ENCODE results near the gene SPOP.

Gene SPOP

DNA sequence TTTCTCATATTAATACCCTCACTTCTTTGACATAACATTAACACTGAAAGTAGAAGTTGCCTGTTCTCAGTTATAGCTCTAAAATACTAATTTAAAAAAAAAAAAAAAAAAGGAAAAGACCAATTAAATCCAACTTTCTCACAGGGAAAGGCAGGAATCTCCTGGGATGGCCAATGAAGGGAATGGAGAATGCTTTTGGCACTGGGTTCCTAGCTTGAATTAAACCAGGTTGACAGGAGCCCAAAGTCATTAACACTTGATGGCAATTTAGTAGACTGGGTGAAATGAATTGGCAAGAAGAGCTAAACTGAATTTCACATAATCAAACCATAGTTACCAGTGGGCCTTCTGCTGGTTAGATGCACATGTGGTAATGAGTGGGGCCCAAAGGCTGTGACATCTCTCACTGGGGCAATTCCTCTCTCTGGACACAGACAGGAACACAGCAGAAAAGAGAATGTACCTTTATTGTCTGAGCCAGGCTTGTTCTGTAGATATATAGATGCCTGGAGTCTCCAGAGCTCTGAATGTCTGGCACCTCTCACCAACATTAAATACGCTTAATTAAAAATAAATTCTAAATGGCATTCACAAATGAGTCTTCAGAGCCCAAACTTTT is 64.6 kb downstream of the SPOP start:
- no peak for DNase-seq (ENCODE audit: low spot score)

DNA sequence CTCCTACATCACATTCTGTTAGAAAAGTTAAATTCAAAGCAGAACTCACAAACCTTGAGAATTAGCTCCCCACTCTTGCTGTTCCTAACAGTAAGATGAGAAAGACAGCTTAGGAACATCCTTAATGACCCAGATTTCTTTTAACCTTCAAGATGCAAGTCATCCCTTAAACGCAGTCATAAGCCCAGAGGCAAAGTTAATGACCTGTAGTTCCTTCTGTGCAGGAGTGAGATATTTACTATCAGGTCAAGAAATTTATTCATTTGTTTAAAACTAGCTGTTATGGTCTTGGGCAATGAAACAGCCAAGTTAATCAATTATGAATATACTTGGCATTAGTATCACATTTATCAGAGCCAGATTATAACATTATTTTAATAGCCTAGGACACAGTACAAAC is 65.2 kb downstream of the SPOP start:
- DNase-seq (ENCODE audit: low spot score): no peak

DNA sequence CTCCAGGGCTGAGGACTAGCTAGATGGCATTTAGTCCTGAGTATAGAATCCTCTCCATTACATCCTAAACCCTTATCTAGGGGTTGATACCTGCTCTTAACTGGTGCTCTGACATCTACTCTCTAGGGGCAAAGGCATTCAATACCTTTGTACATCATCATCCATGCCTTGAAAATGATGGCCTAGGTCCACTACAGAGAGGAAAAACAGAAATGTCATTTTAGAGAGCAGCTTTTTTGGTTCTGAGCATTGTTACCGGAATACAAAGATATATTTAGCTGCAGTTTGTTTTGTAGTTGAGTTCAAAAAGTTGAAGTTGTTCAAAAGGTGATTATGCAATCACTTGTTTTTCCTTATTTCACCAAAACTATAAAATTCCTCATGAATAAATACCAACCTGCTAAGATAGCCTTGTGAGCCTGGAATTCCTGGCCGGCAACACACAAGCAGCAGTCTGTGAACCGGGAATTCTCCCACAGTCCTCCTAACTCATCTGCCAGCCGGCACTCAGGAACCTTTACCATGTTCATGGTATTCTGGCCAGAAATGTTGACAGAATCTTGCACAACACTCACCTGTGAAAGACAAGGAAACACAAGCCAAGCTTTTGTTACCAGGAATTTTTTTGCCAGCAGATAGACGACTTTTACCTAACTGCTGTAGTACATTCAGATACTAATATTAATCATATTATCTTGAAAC is 66.9 kb downstream of the SPOP start:
- DNase-seq (ENCODE audit: low spot score): no peak

DNA sequence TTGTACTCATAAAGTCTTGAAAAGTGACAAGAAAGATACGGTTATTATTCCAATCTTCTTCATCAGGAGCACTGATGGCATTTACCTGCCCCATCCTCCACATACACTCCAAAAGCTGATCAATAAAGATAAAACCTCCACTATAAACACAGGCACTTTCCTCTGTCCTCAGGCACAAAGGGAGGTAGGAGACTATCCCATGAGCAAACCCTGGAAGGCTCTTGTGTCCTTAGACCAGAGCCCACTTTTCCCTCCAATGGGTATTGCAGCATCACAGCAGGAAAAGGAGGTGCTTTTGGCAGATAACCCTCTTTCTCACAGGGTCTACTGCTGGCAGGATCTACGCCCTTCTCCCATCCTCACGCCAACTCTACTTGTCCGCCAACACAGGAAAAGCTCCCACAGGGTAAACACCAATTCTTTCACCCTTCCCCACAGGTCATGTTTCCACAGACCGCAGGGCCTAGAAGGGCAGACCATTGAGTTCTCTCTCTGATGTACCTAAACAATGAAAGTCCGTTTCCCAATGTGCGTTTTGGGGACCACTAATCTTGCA is 73.5 kb downstream of the SPOP start:
- DNase-seq (ENCODE audit: low spot score): no peak

DNA sequence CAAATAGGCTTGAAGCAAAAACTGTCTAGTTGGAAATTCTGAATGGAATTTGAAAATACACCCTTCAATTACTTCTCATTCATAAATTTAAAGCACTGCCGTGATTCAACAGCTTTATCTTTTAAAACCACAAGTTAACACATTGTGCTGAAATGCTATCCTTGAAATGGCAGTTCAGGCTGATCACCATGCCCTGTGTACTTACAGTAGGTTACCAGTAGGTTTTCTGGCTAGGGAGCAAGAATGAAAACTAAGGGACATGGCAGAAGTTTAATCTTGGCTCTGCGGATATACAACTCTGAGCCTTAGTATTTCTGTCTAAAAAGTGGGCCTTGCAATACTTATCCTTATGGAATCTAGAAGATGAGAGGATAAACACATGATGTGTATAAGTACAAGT is 74.2 kb downstream of the SPOP start:
- DNase-seq (ENCODE audit: low spot score): no peak

DNA sequence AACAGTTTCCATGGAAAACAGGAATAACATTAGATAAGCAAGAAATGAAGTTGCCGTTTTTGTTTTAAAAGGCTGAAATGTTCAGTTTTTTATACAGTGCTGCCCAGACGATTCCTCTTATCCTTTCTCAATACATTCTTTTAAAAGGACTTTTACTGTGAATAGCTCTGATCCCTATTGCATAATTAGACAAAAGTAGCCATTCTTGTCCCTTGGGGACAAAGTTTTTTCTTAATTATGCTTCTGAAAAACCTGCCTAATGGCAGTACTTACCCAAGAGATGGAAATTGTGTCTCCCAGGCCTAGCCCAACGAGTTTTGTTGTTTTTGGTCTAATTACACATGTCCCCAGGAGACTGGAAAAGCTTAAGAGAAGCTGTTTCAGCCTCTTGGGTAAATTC is 74.7 kb downstream of the SPOP start:
- DNase-seq (ENCODE audit: low spot score): no peak

DNA sequence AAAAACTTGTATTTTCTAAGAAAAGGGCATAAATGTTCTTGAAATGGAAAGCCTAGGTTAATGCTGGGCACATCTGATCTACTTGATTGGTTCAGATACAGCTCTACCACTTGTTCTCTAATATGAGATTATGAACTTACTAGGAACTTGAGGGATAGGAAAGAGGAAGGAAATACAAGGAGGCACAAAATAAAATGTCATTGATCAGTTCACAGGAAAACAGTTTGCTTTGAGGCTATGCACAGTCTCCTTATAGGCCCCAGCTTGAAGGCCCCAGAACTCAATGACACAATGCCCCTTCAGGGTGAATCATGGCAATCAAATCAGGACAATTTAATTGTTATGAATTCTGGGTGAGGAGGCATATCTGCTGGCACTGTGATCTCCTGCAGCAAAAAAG is 75.1 kb downstream of the SPOP start:
- no peak for DNase-seq (ENCODE audit: low spot score)

DNA sequence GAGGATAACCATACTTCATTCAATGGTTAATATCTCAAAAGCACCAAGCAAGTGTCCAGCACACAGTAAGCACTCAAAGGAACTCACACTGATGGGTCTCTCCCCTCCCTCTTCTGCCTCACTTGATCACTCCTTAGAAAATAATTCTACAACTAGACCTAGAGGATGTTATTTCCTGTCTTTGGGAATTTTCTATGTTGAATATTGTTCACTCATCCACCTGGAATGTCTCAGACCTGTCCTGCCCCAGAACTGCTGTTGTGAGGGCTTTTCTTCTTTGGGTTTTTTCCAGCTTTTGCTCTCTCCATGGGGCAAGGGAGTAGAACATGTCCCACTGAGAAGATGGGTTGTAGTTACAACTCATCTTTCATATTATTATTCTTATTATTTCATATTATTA is 76.9 kb downstream of the SPOP start:
- no peak for DNase-seq (ENCODE audit: low spot score)

DNA sequence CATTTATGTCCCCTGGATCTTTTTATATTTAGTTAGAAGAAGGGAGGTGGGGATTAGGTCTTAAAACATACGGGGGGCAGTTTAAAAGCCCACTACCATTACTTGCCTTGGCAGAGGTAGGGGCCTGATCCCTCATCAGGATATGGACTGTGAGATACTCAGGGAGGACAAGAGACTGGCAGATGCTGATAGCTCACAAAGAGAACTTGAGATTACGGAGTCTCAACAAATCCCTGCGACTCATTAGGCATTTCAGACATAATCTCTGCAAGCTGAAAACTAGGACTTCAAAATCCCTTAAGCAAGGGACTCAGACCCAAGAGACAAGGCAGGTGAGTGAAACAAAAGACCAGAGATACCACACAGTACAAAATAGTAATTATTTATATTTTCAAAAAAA is 79.0 kb downstream of the SPOP start:
- DNase-seq (ENCODE audit: low spot score): no peak

DNA sequence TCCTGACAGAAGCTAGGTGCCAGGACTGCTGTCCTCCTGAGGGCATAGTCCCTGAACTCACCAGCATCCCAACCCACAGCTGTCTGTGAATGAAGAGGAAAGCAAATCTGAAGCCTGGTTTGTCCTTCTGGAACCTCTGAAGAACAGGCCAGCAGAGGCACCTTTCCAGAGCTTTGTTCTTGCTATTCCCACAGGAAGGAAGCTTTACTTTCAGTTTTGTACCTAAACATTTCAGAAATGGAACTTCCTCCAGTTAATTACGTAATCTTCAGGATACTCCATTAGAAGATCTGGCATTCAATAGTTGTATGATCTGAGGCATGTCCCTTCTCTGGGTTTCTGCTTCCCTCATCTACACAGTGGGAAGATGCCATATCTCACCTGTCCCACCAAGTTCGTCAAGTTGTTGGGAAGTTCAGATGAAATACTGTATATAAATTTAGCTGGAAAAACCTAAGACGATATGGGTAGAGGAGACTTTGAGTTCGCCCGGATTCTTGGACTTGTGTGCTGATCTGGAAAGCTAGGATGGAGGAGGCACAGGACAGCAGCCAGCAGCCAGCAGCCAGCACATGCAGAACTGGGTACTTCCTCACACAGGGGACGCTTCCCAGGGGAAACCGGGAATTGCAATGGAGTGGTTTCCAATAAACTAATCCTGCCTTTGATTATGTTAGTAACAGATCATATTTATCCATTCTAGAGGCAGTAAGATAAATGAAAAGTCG is 79.8 kb downstream of the SPOP start:
- no peak for DNase-seq (ENCODE audit: low spot score)

DNA sequence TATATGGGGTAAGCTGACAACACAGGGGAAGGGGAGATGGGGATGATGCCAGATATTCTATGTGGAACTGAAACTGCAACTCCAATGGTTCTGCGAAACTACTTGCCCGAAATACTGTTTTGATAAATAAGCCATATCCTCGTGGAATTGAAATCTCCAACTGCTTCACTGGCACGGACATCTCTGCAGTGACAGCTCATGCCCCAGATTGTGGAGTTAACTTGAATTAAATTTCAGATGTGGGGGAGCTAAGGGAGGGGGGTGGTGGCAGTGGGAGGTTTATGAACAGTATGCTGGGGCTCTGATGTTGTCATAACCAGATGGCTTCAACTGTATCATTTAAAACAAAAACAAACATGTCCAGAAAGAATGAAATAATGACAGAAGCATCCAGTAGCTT is 80.5 kb downstream of the SPOP start:
- DNase-seq (ENCODE audit: low spot score): no peak

DNA sequence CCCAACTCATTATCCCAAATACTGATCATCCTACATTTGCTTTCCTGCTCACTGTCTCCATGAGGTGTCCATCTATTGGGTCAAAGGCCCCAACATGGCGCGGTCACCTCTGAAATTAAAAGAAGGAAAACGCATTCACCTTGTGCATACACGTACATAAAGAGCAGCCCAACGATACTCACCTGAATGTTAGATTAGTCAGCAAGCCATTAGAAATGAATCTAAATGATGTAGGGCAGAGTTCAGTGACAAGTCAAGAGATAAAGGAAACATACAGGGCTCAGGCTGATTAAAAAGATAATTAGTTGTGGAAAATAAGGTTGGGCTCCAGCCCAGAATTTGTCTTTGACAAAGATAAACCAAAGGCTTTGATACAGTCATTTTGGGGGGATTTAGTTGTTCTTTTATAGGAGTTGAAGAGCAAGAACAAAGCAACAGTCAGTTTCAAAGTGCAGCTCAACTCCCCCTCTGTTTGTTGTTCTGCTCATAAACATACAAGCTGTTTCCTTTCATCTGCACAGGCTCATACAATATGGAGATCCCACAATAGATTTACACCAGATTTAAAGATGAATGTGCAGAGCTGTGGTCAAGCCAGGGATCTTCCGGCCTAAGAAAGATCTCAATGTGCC is 81.2 kb downstream of the SPOP start:
- DNase-seq (ENCODE audit: low spot score): no peak

DNA sequence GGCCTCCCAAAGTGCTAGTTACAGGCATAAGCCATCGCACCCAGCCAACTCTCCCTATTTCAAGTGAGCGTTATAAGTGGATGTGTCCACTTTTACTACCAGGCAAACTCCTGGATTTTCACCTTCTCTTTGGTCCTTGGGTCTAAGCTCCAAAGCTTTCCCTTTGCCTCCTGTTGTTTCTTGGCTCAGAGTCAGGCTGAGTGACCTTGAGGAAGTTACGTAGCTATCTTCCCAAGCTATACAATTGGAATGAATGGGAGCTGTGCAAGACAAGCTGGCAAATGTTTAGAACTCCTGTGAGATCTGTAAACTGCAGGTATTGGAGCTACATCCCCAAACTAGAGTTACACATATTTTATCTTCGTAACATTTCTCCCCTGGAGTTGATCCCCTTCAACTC is 81.9 kb downstream of the SPOP start:
- DNase-seq (ENCODE audit: low spot score): no peak

DNA sequence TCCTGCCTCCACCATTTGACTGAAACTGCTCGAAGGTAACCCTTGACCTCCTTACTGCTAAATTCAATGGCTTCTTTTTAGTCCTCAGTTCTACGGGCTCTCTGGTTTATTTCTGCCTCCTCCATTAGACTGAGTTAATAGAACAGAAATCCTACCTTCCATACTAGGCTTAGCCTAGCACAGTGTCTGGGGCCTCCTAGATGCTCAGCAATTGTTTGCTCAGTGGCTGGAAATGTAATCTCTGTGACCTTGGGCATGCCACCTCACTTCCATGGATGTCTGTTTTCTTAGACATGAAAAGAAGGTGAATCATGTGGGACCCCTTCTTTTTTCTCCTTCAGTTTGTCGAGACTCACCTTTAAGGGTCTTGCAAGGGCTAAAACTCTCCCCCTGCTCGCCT is 82.6 kb downstream of the SPOP start:
- no peak for DNase-seq (ENCODE audit: low spot score)

DNA sequence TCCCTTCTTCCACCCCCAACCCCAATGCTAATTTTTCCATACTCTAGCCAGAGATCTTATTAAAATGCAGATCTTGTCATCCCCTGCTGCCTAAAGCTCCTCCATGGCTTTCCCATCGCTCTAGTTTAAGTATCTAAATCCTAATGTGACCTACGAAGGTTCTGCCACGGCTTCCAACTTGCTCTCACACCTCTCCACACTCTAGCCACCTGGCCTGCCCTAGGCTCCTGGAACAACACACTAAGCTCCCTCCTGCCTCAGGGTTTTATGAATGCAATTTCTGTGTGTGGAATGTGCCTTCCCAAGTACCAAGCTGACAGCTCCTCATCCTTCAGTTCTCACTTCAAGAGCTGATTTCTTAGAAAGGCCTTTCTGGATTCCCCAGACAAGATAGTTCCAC is 85.6 kb downstream of the SPOP start:
- DNase-seq (ENCODE audit: low spot score): no peak

DNA sequence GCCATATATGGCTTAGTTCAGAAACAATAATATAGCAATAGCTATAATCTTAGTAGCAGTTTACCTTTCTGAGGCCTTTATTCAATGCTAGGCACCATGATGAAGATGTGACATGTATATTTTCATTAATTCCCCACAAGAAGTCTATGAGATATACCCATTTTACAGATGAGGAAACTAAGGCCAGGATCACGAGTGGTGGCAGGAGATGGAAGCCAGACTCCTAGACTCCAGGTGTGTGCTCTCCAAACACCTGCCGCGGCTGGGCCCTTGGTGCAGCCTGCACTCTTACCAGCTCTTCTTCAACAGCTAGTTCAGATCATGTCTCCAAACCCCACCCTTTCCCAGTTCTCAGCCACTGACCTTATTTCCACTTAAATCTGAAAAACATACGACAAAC is 87.0 kb downstream of the SPOP start:
- no peak for DNase-seq (ENCODE audit: low spot score)

DNA sequence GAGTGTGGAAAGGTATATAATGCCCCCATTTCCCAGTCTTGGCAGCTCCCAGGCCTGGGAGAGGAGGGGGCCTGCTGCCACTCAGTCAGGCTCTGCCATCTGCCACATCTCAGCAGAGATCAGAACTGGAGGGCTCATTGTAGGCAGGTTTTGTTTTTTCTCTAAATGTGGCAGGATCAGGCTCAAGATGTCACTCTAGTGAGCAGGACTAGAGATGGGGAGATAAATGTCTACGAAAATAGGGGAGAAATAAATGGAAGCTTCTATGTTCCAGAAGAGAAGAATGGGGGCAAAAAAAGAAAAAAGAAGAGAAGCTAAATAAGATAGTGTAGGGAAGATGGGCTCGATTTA is 88.3 kb downstream of the SPOP start:
- DNase-seq (ENCODE audit: low spot score): no peak

DNA sequence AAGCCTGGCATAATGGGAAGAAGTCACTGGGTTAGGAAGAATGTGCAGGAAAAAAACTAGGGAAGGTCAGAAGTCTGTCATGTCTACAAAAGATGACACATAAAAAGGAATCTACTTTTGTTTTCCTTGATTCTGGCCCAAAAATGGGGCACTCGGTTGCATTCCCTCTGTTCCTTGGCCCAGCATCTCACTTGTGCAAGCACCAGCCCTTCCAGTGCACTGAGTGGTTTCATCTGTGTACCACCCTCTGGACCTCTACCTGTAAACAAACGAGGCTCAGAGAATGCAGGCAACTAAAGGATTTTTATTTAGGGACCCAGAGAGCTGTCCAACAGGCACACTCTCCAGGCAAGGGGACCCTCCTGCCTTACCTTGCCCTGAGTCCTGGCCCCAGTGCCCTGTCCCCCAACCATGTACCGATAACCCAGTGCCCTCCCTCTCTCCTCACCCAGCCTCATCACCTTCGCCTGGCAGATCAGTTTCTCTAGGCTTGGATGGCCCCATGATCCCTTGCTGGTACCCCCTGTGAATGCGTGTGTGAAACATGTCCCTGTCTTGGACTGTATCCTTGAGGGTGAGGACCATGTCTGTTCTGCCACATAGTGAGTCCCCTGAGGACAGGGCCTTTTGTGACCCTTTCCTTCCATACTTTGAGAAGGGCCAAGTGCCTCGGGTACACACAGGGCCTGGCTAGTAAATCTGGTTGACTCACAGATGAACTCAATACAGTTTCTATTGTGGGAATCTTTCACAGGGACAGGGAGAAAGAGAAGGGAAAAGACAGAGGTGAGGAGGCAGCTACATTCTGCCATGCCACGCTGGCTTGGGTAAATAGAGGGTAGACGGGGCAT is 88.9 kb downstream of the SPOP start:
- DNase-seq (ENCODE audit: low spot score): no peak

DNA sequence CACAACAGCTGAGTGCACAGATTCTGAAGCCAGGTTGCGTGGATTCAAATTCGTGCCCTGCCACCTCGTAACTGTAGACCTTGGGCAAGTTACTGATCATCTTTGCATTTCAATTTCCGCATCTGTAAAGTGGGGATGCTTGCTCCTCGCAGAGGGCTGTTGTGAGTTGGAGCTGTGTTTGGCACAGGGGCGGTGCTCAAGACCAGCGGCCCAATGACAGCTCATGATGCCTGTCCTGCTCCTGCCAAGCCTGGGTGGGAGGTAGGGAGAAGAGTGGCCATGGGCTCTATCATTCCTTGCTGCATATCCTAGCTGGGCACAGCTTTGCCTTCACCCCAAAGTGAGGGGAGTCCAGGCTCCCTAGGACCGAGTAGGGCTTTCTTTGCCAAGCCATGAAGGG is 89.6 kb downstream of the SPOP start:
- DNase-seq (ENCODE audit: low spot score): no peak

DNA sequence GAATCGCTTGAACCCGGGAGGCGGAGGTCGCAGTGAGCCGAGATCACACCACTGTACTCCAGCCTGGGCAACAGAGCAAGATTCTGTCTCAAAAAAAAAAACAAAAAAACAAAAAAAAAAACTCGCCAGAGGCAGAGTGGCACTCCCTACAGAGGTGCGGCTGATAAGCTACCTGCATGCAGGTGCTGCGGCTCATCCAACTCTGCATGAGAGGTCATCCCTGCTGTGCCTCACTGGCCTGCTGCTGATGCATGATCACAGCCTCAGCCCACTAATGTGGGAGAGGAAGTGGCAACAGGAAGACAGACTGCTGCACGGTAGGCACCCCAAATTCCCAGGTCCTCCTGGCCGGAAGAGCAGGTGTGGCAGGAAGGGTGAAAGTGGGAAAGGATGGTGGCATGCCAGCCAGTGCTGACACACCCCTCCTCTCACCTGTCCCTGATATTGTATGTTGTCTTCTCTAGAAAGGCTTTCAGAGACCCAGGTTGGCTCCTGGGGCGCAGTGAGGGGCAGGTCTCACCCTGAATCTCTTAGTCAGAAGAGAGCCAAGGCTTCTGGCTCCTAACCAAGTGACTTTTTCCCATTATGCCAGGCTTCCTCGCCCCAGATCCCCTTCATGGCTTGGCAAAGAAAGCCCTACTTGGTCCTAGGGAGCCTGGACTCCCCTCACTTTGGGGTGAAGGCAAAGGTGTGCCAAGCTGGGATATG is 90.4 kb downstream of the SPOP start:
- DNase-seq (ENCODE audit: low spot score): no peak

DNA sequence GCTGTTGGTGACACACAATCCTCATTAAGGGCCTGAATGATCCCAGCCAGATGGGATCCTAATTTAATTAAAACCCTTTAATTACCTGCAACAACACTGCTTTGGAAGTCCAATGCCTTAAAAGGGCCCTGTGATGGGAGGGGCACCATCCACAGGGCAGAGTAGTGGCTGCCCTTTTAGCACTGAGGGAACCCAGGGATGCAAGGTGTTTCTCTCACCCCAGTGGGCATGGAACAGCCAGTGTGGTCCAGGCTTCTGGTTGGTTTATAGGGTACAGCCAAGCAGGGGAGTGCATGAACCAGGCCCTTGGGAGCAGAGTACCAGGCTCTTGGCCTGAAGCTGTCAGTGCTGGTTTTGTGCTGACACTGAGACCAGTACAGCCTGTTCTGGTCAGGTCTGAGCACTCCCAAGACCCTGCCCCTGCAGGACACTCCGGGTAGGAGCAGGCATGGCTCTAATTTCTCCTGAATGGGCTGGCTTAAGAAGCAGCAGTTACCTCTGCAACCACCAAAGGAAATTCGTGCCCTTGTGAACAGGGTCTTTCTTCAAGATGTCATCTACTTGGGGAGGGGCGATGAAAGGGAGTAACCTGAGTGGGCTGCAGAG is 92.4 kb downstream of the SPOP start:
- DNase-seq (ENCODE audit: low spot score): no peak
